Osteocyte (in vitro differentiated cells): Measurements from ENCODE around the gene ZNF561. TPM values are rescaled to one million over a fixed set of nuclear protein-coding genes. Genes with fewer than 3 reads are reported as not detected.

Source experiments
- DNase-seq: peaks from one replicate; pipeline ENCODE4 v3.0.0; 2021; ENCODE audit warnings: mixed read lengths; ENCODE audit not compliant: unreplicated experiment; ENCODE audit errors: extremely low spot score
- H3K27ac Mint-ChIP-seq: one replicate; pipeline ENCODE4 v1.8.0; 2021; ENCODE audit warnings: mild to moderate bottlenecking, mixed read lengths; ENCODE audit not compliant: unreplicated experiment
- H3K27me3 Mint-ChIP-seq: one replicate; pipeline ENCODE4 v1.8.0; 2021; ENCODE audit warnings: mixed read lengths; ENCODE audit not compliant: unreplicated experiment
- H3K36me3 Mint-ChIP-seq: one replicate; pipeline ENCODE4 v1.8.0; 2021; ENCODE audit warnings: mixed read lengths; ENCODE audit not compliant: unreplicated experiment
- H3K4me1 Mint-ChIP-seq: one replicate; pipeline ENCODE4 v1.8.0; 2021; ENCODE audit warnings: mixed read lengths; ENCODE audit not compliant: unreplicated experiment
- H3K4me3 Mint-ChIP-seq: one replicate; pipeline ENCODE4 v1.8.0; 2021; ENCODE audit warnings: mild to moderate bottlenecking, moderate library complexity, mixed read lengths; ENCODE audit not compliant: unreplicated experiment
- H3K9me3 Mint-ChIP-seq: one replicate; pipeline ENCODE4 v1.8.0; 2021; ENCODE audit warnings: mixed read lengths; ENCODE audit not compliant: unreplicated experiment
- total RNA-seq: library from RNA; stranded (reverse); gene quantifications from 2 replicates; pipeline ENCODE4 v1.2.1, GENCODE V29; 2021
- TF ChIP-seq, protein P1 (sequence below): fragments of 200-600 bp; sonication (generic); IDR thresholded peaks from 2 replicates; pipeline ENCODE4 v1.5.0; 2021; ENCODE audit warnings: antibody characterized with exemption, mild to moderate bottlenecking, moderate library complexity

ZNF561 gene
- total RNA-seq, 1 donor from 2014 or later: 44.7 TPM

GRCh38 chr19:9580728-9581127, 40.3 kb downstream of the ZNF561 start:
- Mint-ChIP-seq H3K9me3 (peaks cover 24% of the 10 kb centered on the region), H3K4me3 (no peak overlapping the region), H3K4me1 (peaks cover 18% of the 10 kb centered on the region), H3K36me3 (peaks cover 50% of the 10 kb centered on the region), H3K27me3 (no peaks in the 10 kb centered on the region), H3K27ac (no peak overlapping the region)
- TF ChIP-seq, protein P1, sequence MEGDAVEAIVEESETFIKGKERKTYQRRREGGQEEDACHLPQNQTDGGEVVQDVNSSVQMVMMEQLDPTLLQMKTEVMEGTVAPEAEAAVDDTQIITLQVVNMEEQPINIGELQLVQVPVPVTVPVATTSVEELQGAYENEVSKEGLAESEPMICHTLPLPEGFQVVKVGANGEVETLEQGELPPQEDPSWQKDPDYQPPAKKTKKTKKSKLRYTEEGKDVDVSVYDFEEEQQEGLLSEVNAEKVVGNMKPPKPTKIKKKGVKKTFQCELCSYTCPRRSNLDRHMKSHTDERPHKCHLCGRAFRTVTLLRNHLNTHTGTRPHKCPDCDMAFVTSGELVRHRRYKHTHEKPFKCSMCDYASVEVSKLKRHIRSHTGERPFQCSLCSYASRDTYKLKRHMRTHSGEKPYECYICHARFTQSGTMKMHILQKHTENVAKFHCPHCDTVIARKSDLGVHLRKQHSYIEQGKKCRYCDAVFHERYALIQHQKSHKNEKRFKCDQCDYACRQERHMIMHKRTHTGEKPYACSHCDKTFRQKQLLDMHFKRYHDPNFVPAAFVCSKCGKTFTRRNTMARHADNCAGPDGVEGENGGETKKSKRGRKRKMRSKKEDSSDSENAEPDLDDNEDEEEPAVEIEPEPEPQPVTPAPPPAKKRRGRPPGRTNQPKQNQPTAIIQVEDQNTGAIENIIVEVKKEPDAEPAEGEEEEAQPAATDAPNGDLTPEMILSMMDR: no peak
- no peak for DNase-seq

GRCh38 chr19:9570255-9570654, 50.8 kb downstream of the ZNF561 start:
- Mint-ChIP-seq H3K4me3 (no peak overlapping the region), H3K4me1 (no peaks in the 10 kb centered on the region), H3K36me3 (peaks cover 71% of the 10 kb centered on the region), H3K9me3 (peaks cover 55% of the 10 kb centered on the region), H3K27me3 (no peaks in the 10 kb centered on the region), H3K27ac (no peak overlapping the region)
- DNase-seq: no peak
- TF ChIP-seq, protein P1: no peak

- H3K4me3 Mint-ChIP-seq: no peak overlapping the region
- no peaks in the 10 kb centered on the region for H3K27me3 Mint-ChIP-seq
- H3K27ac Mint-ChIP-seq: no peak overlapping the region
- H3K4me1 Mint-ChIP-seq: no peaks in the 10 kb centered on the region
- peaks cover 39% of the 10 kb centered on the region for H3K9me3 Mint-ChIP-seq
- TF ChIP-seq, protein P1: no peak
- peaks cover 78% of the 10 kb centered on the region for H3K36me3 Mint-ChIP-seq
- no peak for DNase-seq
Measured at GRCh38 chr19:9566729-9567128, 54.3 kb downstream of the ZNF561 start.

- Mint-ChIP-seq H3K27ac (no peak overlapping the region), H3K4me1 (no peaks in the 10 kb centered on the region), H3K9me3 (peaks cover 33% of the 10 kb centered on the region), H3K27me3 (no peaks in the 10 kb centered on the region), H3K36me3 (peaks cover 78% of the 10 kb centered on the region), H3K4me3 (no peak overlapping the region)
- DNase-seq: no peak
- TF ChIP-seq, protein P1: no peak
Measured at GRCh38 chr19:9565900-9566705, 54.9 kb downstream of the ZNF561 start.

Other genes with a start within 250 kb of the ZNF561 start
- gene ZNF266, start 185.7 kb downstream of the ZNF561 start, total RNA-seq: 24.8 and 25.1 TPM in 2 replicates
- not detected in 2 replicates for gene ZNF560, start 122.6 kb downstream of the ZNF561 start, total RNA-seq
- gene ZNF426, start 82.6 kb downstream of the ZNF561 start, total RNA-seq: 20.6 and 20.7 TPM in 2 replicates
- 24.9 and 25.4 TPM in 2 replicates for gene ZNF121, start 36.7 kb downstream of the ZNF561 start, total RNA-seq
- 15.1 and 15.6 TPM in 2 replicates for gene ZNF562, start 53.9 kb upstream of the ZNF561 start, total RNA-seq
- 15.3 and 16.0 TPM in 2 replicates for gene ZNF846, start 147.5 kb upstream of the ZNF561 start, total RNA-seq
- gene FBXL12, start 197.8 kb upstream of the ZNF561 start, total RNA-seq: 28.1 and 29.0 TPM in 2 replicates
- 258 and 260 TPM in 2 replicates for gene UBL5, start 206.7 kb upstream of the ZNF561 start, total RNA-seq
- 67.4 and 70.3 TPM in 2 replicates for gene PIN1, start 214.1 kb upstream of the ZNF561 start, total RNA-seq